Measurements from ENCODE around the gene B3GAT3. TPM values are rescaled to one million over a fixed set of nuclear protein-coding genes. Genes with fewer than 3 reads are reported as not detected.
A peak's percentile ranks its signal among the peaks of the same experiment; 100 is the strongest.

B3GAT3 gene
- total RNA-seq, 4 donors from 2014 or later: 20.3 to 33.3 (median 22.1) TPM

DNA sequence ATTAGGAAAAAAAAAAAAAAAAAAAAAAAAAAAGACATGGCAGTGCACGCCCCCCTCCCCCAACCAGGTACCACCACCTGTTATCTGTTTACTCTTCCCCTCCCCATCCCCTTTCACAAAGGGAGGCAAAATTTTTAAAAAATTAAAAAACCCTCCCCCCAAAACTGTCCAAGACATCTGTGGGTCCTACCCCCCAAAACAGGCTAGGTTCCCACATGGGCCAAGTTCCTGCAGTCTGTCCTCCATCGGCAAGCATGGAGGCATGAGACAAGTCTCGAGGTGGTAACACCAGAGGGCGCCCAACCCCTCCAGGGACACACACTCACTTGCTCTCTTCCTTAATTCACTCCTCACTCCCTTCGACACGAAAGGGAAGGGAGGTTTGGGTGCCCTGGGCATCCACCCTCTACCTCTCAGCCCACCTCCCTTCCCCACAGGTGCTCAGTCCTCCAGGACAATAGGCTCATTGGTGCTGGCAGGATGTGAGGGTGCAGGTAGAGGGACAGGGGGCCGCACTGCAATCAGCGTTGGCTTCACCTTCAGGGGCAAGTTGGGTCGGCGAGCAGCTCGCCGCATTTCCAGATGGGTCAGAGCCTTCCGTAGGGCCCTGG lies 28.2 kb downstream of the B3GAT3 start:
- H3K4me1 ChIP-seq: peaks cover 35 to 55% (median 44%) of the 10 kb centered on the region in 4 donors
- H3K27ac ChIP-seq (replicated peaks in 1 of 4): peak overlapping the region; percentile 92 to 97 (median 94)
- intact Hi-C loops (cut with DNase I): loop anchor here (10.0 kb wide), 1 partner anchor 261 kb away; no protein-coding TSS in a partner anchor
- no peak for TF ChIP-seq POLR2A (IDR thresholded peaks at IDR 0.05; ENCODE audit: low read depth)
- TF ChIP-seq, protein P1, sequence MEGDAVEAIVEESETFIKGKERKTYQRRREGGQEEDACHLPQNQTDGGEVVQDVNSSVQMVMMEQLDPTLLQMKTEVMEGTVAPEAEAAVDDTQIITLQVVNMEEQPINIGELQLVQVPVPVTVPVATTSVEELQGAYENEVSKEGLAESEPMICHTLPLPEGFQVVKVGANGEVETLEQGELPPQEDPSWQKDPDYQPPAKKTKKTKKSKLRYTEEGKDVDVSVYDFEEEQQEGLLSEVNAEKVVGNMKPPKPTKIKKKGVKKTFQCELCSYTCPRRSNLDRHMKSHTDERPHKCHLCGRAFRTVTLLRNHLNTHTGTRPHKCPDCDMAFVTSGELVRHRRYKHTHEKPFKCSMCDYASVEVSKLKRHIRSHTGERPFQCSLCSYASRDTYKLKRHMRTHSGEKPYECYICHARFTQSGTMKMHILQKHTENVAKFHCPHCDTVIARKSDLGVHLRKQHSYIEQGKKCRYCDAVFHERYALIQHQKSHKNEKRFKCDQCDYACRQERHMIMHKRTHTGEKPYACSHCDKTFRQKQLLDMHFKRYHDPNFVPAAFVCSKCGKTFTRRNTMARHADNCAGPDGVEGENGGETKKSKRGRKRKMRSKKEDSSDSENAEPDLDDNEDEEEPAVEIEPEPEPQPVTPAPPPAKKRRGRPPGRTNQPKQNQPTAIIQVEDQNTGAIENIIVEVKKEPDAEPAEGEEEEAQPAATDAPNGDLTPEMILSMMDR (IDR thresholded peaks at IDR 0.05): peak; percentile 43 to 71 (median 55)
- TF ChIP-seq EP300 (IDR thresholded peaks at IDR 0.05): no peak
- TF ChIP-seq POLR2AphosphoS5 (IDR thresholded peaks at IDR 0.05): peak; percentile 22 to 39
- no peaks in the 10 kb centered on the region for H3K27me3 ChIP-seq
- no peaks in the 10 kb centered on the region for H3K9me3 ChIP-seq
- 53% methylated on average over 13 of the region's 13 CpGs for WGBS
- H3K4me3 ChIP-seq: no peak overlapping the region
- no peak for DNase-seq (ENCODE audit: extremely low spot score)
- H3K36me3 ChIP-seq: peaks cover 47 to 58% (median 55%) of the 10 kb centered on the region in 4 donors

DNA sequence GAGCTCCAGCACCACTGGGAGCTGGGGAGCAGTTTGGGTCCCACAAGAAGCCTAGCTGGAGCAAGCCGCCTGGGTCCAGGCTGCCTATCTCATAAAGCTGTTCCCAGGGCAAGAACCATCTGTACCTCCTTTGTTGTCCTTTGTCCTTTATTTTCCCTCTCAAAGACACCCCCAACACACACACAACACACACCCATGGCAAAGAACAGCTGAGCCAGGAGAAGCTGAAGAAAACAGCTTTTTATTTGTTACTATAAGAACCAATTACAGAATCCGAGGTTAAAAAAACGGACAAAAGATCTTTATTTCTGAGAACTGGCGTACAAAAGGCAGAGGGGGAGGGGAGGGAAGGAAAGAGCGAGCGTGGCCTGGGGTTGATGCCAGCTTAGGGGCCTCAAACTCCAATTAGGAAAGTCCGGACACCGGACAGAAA lies 28.8 kb downstream of the B3GAT3 start:
- TF ChIP-seq POLR2AphosphoS5 (IDR thresholded peaks at IDR 0.05): no peak
- TF ChIP-seq, protein P1 (IDR thresholded peaks at IDR 0.05): no peak
- TF ChIP-seq EP300 (IDR thresholded peaks at IDR 0.05): no peak
- no peak for TF ChIP-seq POLR2A (IDR thresholded peaks at IDR 0.05; ENCODE audit: low read depth)
- intact Hi-C loops (cut with DNase I): loop anchor here (10.0 kb wide), 1 partner anchor 262 kb away; no protein-coding TSS in a partner anchor
- 66% methylated on average over 8 of the region's 8 CpGs for WGBS

DNA sequence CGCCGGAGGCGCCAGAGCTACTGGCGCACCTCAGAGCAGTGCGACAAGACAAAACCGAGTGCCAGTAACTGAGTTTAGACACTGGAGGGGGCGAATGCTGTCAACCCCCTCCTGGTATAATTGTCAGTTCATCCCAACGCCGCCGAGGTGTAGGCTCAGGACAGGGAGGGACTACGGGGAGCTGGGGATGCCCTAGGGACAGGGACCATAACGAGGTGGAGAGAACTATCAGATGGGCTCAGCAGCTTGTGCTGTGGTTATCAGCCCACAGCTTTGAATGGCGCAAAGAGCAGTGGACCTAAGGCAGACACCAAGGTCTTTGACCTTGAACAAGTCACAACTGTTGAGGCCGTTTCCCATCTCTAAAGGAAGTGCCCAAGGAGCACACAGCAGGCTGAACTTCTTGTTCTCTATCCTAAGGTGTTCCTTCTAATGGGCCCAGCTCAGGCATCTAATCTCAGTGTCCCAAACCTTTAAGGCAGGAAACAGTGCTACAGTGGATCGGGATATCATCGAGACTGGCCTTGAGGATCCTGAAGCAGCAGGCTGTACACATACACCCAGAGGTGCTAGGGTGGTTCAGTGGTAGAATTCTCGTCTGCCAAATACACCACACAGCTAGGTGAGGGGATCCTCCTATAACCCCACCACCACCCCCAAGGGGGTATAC lies 29.5 kb downstream of the B3GAT3 start:
- H3K27ac ChIP-seq (replicated peaks in 1 of 4): peak overlapping the region; percentile 92 to 97 (median 94)
- H3K36me3 ChIP-seq: peaks cover 35 to 58% (median 54%) of the 10 kb centered on the region in 4 donors
- intact Hi-C loops (cut with DNase I): loop anchor here (10.0 kb wide), 1 partner anchor 263 kb away; no protein-coding TSS in a partner anchor
- TF ChIP-seq, protein P1 (IDR thresholded peaks at IDR 0.05): no peak
- no peak for TF ChIP-seq EP300 (IDR thresholded peaks at IDR 0.05)
- TF ChIP-seq POLR2A (IDR thresholded peaks at IDR 0.05; ENCODE audit: low read depth): no peak
- TF ChIP-seq POLR2AphosphoS5 (IDR thresholded peaks at IDR 0.05): no peak
- no peaks in the 10 kb centered on the region for H3K27me3 ChIP-seq
- H3K4me3 ChIP-seq: peak overlapping the region; percentile 72 to 93 (median 76)
- no peaks in the 10 kb centered on the region for H3K9me3 ChIP-seq
- DNase-seq (ENCODE audit: extremely low spot score): no peak
- 25% methylated on average over 9 of the region's 17 CpGs for WGBS
- H3K4me1 ChIP-seq: peaks cover 33 to 44% (median 40%) of the 10 kb centered on the region in 4 donors

More for the DNA sequence above, 28.8 kb downstream of the B3GAT3 start:
- H3K27me3 ChIP-seq: no peaks in the 10 kb centered on the region
- no peak for DNase-seq (ENCODE audit: extremely low spot score)
- peaks cover 42 to 58% (median 55%) of the 10 kb centered on the region in 4 donors for H3K36me3 ChIP-seq
- peaks cover 33 to 51% (median 40%) of the 10 kb centered on the region in 4 donors for H3K4me1 ChIP-seq
- no peak overlapping the region for H3K4me3 ChIP-seq
- H3K27ac ChIP-seq (replicated peaks in 1 of 4): peak overlapping the region; percentile 92 to 97 (median 94)
- no peaks in the 10 kb centered on the region for H3K9me3 ChIP-seq

DNA sequence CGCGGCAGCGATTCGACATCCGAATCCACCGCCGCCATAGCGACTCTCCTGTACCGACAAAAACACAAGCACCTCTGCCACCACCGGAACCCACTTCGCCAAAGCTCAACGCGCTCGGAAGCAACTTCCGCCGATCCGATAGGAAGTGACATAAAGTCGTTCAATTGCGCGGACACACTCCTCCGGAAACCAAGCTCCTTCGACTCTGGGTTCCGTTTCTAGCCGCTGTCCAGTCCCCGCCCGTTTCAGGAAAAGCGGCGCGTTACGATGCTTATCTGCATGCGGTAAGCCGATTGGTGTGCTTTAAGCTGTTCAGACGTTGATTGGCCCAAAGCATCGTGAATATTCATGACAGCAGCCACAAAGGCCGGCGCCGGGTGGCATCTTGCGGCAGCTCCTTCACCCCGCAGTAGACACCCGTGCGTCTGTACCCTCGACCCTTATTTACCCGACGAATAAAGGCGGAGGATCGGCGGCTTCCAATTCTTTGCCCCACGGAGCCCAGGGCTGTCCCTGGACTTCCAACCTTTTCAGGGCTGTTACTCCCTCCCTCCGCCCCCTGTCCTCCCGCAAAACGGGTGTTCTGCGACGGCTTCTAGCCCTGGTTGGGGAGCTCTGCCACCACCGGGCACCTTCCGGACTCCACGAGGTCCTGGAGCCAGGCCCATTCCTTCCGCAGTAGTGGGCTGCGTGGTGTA lies 30.2 kb downstream of the B3GAT3 start, which contains the start of gene TUT1:
TUT1 (minus strand) TSS at position 76 of the 698 bp plus-strand sequence; CDS start at position 38, 38 bp downstream.
- no peaks in the 10 kb centered on the region for H3K27me3 ChIP-seq

More for the DNA sequence above, 30.2 kb downstream of the B3GAT3 start, which contains the start of gene TUT1:
- under 1% methylated on average over 48 of the region's 58 CpGs for WGBS
- DNase-seq (ENCODE audit: extremely low spot score): peak; percentile 99
- intact Hi-C loops (cut with DNase I): loop anchor here (10.0 kb wide), 1 partner anchor 263 kb away; no protein-coding TSS in a partner anchor
- no peaks in the 10 kb centered on the region for H3K9me3 ChIP-seq
- H3K4me1 ChIP-seq: peaks cover 33 to 42% (median 40%) of the 10 kb centered on the region in 4 donors
- H3K4me3 ChIP-seq: peak within 1 kb of the TSS; percentile 72 to 93 (median 76)
- peak within 1 kb of the TSS; percentile 92 to 97 (median 94) for H3K27ac ChIP-seq (replicated peaks in 1 of 4)
- H3K36me3 ChIP-seq: peaks cover 29 to 58% (median 51%) of the 10 kb centered on the region in 4 donors
- TF ChIP-seq EP300 (IDR thresholded peaks at IDR 0.05): no peak
- peak; percentile 98 to 99 for TF ChIP-seq POLR2AphosphoS5 (IDR thresholded peaks at IDR 0.05)
- TF ChIP-seq, protein P1 (IDR thresholded peaks at IDR 0.05): peak in 1 of 3 experiments; percentile 4
- peak; percentile 65 for TF ChIP-seq POLR2A (IDR thresholded peaks at IDR 0.05; ENCODE audit: low read depth)

All from esophagus muscularis mucosa (tissue), 4 donors.